HG03066 (cell line): ENCODE data around the gene LGALS9C.
"Not testable (repeated sequence)": the region's sequence is repeated elsewhere in the genome, so short reads cannot be mapped to it uniquely, and the experiment has no call there.

Source experiments
- ATAC-seq: cut with Tn5 transposase; IDR thresholded peaks from one replicate; pipeline ENCODE4 v1.9.1; 2021; ENCODE audit warnings: low read depth; ENCODE audit not compliant: unreplicated experiment

LGALS9C gene

DNA sequence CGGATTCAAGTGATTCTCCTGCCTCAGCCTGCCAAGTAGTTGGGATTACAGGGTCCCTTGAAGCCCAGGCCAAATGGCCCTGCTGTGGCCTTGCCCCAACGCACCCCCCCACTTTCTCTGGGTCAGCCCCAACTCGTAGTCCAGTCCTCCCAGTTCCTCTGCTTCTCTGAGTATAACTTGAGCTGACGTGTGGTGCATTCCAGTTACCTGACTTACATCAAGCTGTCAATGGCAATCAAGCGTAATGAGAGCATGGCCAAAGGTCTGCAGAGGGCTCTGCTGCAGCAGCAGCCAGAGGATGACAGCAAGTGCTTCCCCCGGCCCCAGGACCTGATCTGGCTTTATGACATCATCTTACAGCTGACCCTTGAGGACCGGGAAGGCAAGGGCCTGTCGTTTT is 50.8 kb downstream of the LGALS9C start:
- ATAC-seq = not testable (repeated sequence)

DNA sequence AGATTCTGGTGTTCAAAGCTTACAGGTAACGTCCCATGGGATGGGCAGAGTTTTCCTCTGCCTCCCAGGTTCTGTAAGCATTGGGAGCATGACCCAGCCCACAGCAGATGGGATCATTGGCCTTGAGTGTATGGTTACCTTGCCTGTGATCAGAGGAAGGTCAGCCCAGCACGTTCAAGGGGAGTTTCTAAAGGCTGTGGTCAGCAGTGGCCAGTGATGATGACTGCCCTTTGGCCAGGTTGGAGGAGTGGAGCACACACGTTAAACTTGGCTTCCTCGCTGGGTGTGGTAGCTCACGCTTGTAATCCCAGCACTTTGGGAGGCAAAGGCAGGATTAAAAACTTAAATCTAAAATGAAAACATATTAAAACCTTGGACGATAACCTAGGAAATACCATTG is 51.8 kb downstream of the LGALS9C start:
- not testable (repeated sequence) for ATAC-seq

DNA sequence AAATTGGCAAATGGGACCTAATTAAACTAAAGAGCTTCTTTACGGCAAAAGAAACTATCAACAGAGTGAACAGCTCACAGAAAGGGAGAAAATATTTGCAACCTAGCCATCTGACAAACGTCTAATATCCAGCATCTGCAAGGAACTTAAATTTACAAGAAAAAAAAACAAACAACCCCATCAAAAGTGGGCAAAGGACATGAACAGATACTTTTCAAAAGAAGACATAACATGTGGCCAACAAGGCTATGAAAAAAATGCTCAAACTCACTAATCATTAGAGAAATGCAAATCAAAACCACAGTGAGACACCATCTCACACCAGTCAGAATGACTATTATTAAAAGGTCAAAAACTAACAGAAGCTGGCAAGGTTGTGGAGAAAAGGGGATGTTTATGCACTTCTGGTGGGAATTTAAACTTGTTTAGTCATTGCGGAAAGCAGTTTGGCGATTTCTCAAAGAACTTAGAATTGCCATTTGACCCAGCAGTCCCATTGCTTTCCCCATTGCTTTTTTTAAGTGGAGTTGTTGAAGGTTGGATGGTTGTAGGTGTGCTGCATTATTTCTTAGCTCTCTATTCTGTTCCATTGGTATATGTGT is 52.4 kb downstream of the LGALS9C start:
- ATAC-seq = not testable (repeated sequence)

DNA sequence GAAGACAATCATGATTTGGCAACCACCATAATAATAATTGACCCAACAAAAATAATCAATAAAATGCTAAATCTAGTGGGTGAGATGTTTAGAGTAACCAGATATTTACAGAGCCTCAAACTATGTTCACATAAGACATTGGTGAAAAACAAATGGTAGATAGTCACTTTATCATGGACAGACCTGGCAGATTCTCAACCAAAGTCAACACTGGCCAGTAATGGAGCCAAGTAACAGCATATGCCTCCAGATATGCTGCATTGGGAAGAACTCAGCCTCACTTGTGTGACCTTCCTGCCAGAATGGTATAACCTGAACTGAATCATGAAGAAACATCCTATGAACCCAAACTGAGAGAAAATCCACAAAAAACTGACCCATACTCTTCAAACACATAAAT is 53.8 kb downstream of the LGALS9C start:
- ATAC-seq = not testable (repeated sequence)

DNA sequence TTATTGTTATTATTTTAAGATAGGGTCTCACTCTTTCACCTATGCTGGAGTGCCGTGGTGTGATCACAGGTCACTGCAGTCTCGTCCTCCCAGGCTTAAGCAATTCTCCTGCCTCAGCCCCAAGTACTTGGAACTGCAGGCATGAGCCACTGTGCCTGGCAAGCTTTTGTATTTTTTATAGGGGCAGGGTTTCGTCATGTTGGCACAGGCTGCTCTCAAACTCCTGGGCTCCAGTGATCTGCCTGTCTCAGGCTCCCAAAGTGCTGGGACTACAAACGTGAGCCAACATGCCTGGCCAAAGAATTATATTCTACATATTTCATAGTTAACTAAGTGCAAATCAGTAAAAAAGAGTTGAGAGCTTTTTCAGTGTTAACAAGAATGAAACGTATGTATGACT is 65.6 kb downstream of the LGALS9C start:
- ATAC-seq = not testable (repeated sequence)

DNA sequence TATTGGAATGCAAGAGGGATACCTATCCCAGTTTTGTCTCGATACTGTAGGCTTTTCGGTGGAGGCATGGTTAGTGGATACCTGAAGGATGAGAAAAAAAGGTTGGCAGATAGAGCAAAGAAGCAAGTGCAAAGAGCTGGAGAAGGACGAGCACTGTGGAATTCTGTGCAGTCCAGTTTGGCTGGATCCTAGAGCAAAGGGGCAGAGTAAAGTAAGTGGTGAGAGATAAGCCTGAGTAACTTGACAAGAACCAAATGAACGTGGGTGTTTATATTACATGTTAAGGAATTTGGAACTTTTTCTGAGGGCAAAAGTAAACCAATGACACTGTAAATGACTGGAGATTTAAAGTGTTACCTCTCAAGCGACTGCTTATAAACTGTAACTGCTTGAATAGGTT is 66.3 kb downstream of the LGALS9C start:
- ATAC-seq = not testable (repeated sequence)
